ENCODE data around the gene EP400. TPM values are rescaled to one million over a fixed set of nuclear protein-coding genes. Genes with fewer than 3 reads are reported as not detected.

EP400 gene
- total and polyA plus RNA-seq, 8 donors = 5.2 to 39.8 (median 21.6) TPM

DNA sequence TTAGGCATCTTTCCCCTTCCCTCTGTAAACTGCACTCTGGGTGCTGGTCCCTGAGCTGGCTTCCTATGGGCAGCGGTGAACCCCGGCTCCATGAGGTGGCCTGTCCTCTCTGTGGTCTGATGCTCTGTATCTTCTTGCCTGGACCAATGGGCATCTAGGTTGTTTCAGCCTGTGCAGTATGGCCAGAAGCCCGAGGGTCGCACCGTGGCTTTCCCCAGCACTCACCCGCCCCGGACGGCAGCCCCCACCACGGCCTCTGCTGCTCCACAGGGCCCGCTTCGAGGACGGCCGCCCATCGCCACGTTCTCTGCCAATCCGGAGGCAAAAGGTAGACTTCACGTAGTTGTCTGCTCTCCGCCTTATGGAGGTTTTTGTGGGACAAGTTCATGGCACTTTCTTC, 70.1 kb downstream of the EP400 start:
- H3K4me1 ChIP-seq = no peaks in the 10 kb centered on the region
- no peak overlapping the region for H3K4me3 ChIP-seq
- H3K9me3 ChIP-seq = no peaks in the 10 kb centered on the region
- H3K27ac ChIP-seq = no peak overlapping the region
- peaks cover 74 to 100% (median 97%) of the 10 kb centered on the region in 4 donors for H3K36me3 ChIP-seq
- WGBS, 5 donors = 95 to 99% (median 97%) methylated on average over 16 to 18 of the region's 18 CpGs
- no peaks in the 10 kb centered on the region for H3K27me3 ChIP-seq
- TF ChIP-seq POLR2AphosphoS5 (IDR thresholded peaks at IDR 0.05) (no peak), POLR2A (IDR thresholded peaks at IDR 0.05) (no peak), EP300 (IDR thresholded peaks at IDR 0.05) (no peak)
- TF ChIP-seq, protein P1, sequence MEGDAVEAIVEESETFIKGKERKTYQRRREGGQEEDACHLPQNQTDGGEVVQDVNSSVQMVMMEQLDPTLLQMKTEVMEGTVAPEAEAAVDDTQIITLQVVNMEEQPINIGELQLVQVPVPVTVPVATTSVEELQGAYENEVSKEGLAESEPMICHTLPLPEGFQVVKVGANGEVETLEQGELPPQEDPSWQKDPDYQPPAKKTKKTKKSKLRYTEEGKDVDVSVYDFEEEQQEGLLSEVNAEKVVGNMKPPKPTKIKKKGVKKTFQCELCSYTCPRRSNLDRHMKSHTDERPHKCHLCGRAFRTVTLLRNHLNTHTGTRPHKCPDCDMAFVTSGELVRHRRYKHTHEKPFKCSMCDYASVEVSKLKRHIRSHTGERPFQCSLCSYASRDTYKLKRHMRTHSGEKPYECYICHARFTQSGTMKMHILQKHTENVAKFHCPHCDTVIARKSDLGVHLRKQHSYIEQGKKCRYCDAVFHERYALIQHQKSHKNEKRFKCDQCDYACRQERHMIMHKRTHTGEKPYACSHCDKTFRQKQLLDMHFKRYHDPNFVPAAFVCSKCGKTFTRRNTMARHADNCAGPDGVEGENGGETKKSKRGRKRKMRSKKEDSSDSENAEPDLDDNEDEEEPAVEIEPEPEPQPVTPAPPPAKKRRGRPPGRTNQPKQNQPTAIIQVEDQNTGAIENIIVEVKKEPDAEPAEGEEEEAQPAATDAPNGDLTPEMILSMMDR (IDR thresholded peaks at IDR 0.05) = no peak
- DNase-seq = no peak
- intact Hi-C loops (cut with DNase I; ENCODE audit: low total_unique reads) = no loop called here

DNA sequence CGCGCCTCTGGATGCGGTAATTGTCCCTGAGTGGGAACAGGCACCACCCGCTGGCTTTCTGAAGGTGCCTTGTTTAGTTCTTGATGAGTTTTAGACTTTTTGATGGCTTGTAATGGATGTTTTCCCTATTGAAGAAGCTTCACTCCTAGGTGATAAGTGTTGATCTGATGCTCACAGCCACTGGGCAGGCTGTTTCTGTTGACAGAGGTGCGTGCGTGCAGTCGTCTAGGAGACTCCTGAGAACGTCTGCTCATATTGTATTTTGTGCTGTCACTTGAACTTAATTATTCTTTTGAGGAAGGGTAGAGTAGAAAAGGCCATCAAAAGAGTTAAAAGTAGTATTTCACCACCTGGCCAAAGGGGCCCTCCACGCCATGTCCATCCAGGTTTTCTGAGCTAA, 70.5 kb downstream of the EP400 start:
- no peak overlapping the region for H3K27ac ChIP-seq
- no peaks in the 10 kb centered on the region for H3K4me1 ChIP-seq
- intact Hi-C loops (cut with DNase I; ENCODE audit: low total_unique reads) = no loop called here
- no peaks in the 10 kb centered on the region for H3K27me3 ChIP-seq
- peaks cover 73 to 100% (median 97%) of the 10 kb centered on the region in 4 donors for H3K36me3 ChIP-seq
- WGBS, 5 donors = 84 to 90% (median 89%) methylated on average over 9 of the region's 9 CpGs
- no peak overlapping the region for H3K4me3 ChIP-seq
- TF ChIP-seq POLR2A (IDR thresholded peaks at IDR 0.05) = no peak
- TF ChIP-seq, protein P1 (IDR thresholded peaks at IDR 0.05) = no peak
- TF ChIP-seq EP300 (IDR thresholded peaks at IDR 0.05) = no peak
- TF ChIP-seq POLR2AphosphoS5 (IDR thresholded peaks at IDR 0.05) = no peak
- DNase-seq = peak in 1 of 2 donors; percentile 42
- no peaks in the 10 kb centered on the region for H3K9me3 ChIP-seq

DNA sequence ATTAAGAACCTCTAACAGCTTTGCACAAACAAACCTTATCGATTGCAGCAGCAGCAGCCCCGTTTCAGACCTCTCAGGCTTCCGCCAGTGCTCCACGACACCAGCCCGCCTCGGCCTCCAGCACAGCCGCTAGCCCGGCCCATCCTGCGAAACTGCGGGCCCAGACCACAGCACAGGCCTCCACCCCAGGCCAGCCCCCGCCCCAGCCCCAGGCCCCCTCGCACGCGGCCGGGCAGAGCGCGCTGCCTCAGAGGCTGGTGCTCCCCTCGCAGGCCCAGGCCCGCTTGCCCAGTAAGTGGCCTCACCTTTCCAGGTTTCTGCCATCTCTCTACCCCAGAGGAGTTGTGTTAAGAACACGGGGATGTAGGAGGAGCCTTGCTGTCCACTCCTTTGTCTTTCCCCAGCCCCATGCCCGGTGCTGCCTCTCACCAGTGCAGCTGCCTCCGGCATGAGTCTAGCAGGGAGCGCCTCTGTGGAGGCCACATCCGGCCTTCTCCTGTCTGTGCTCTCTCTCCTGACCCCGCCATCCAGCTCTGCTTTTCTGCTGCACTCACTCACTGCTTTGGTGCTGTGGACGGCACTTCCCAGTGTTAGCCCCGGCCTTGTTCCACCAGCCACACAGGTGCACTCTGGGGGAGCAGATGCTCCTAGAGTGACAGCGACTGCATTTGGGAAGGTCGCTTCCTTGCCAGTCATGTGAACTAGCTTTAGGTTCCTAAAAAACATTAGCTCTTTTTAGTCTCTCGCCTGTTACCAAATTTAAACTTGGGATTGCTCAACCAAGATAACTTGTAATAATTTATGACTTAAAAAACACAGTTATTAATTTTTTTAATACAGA, 71.5 kb downstream of the EP400 start:
- Histone ChIP-seq H3K9me3 (no peaks in the 10 kb centered on the region), H3K36me3 (peaks cover 75 to 100% (median 97%) of the 10 kb centered on the region in 4 donors), H3K27me3 (no peaks in the 10 kb centered on the region), H3K4me1 (no peaks in the 10 kb centered on the region), H3K27ac (no peak overlapping the region), H3K4me3 (no peak overlapping the region)
- intact Hi-C loops (cut with DNase I; ENCODE audit: low total_unique reads) = no loop called here
- WGBS, 5 donors = 91 to 95% (median 93%) methylated on average over 30 of the region's 30 CpGs
- DNase-seq = no peak
- TF ChIP-seq, protein P1 (IDR thresholded peaks at IDR 0.05) = no peak
- TF ChIP-seq POLR2A (IDR thresholded peaks at IDR 0.05) (no peak), POLR2AphosphoS5 (IDR thresholded peaks at IDR 0.05) (no peak), EP300 (IDR thresholded peaks at IDR 0.05) (no peak)

DNA sequence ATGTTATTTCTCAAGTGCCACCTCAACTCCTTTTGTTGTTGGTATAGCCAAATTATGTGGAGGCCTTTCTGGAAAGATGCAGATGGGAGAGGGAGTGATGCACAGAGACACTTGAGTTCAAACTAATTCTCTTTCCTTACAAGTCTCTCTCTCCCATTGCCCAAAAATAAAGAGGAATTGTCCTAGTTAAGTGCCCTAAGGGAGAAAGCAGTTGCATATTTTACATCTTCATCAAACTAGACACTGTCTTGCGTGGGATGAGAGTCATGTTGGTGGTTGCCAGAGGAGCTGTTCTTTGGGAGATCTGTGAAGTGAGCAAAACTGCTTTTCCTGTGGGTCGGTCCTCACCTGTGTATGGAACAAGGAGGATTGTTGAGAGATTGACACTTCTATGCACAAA, 72.2 kb downstream of the EP400 start:
- no peak overlapping the region for H3K27ac ChIP-seq
- DNase-seq = no peak
- H3K4me1 ChIP-seq = no peaks in the 10 kb centered on the region
- intact Hi-C loops (cut with DNase I; ENCODE audit: low total_unique reads) = no loop called here
- no peak for TF ChIP-seq EP300 (IDR thresholded peaks at IDR 0.05)
- TF ChIP-seq, protein P1 (IDR thresholded peaks at IDR 0.05) = no peak
- TF ChIP-seq POLR2AphosphoS5 (IDR thresholded peaks at IDR 0.05) = no peak
- no peak for TF ChIP-seq POLR2A (IDR thresholded peaks at IDR 0.05)
- WGBS, 5 donors = 86 to 98% (median 95%) methylated on average over 2 of the region's 2 CpGs
- no peak overlapping the region for H3K4me3 ChIP-seq
- peaks cover 75 to 100% (median 97%) of the 10 kb centered on the region in 4 donors for H3K36me3 ChIP-seq
- no peaks in the 10 kb centered on the region for H3K27me3 ChIP-seq
- H3K9me3 ChIP-seq = no peaks in the 10 kb centered on the region
